CD4-positive, alpha-beta T cell (primary cell): Measurements from ENCODE around the gene CORIN. TPM values are rescaled to one million over a fixed set of nuclear protein-coding genes. Genes with fewer than 3 reads are reported as not detected.

Experiments
- ATAC-seq: fragments of 200-7000 bp; cut with Tn5 transposase; one replicate; pipeline ENCODE4 v1.10.0; 2022; ENCODE audit warnings: mild to moderate bottlenecking; ENCODE audit not compliant: poor library complexity
- CTCF ChIA-PET: fragments of 350-600 bp; sonication (Branson Sonifier 250); formaldehyde crosslinking; loops from one replicate; lab custom pipeline; 2021; ENCODE audit warnings: antibody characterized with exemption, inconsistent platforms; lab: Charles Lee
- POLR2A ChIA-PET: fragments of 350-600 bp; sonication (Branson Sonifier 250); formaldehyde crosslinking; loops from one replicate; lab custom pipeline; 2021; ENCODE audit warnings: antibody characterized with exemption, inconsistent platforms; lab: Charles Lee
- DNase-seq, 14 experiments: peaks; one replicate each; pipeline ENCODE4 v3.0.0-alpha.2; 2013 to 2020; ENCODE audit warnings: mixed read lengths in 2 of 14
- H3K27ac ChIP-seq, 2 donors: one replicate each; pipeline versions ENCODE4 v1.5.1 to v1.7.0; 2013; ENCODE audit warnings: low read length in 2 of 2, low read depth in 1 of 2, mild to moderate bottlenecking in 1 of 2
- H3K27me3 ChIP-seq, 2 experiments: 1 replicate in 1 of 2; 2 replicates in 1 of 2; pipeline versions ENCODE4 v1.6.1 to v1.7.0; 2013; ENCODE audit warnings: low read length in 2 of 2, control low read depth in 1 of 2, mild to moderate bottlenecking in 1 of 2, moderate library complexity in 1 of 2; ENCODE audit not compliant: insufficient read depth in 2 of 2, control insufficient read depth in 1 of 2
- H3K36me3 ChIP-seq: one replicate; pipeline ENCODE4 v1.6.1; 2013; ENCODE audit warnings: low read length, control low read depth; ENCODE audit not compliant: insufficient read depth
- H3K4me1 ChIP-seq: one replicate; pipeline ENCODE4 v1.6.1; 2013; ENCODE audit warnings: low read length, control low read depth; ENCODE audit not compliant: insufficient read depth
- H3K4me3 ChIP-seq: one replicate; pipeline ENCODE4 v1.5.1; 2013; ENCODE audit warnings: mild to moderate bottlenecking, low read length, moderate library complexity
- H3K9me3 ChIP-seq, 2 experiments: 1 replicate in 1 of 2; 2 replicates in 1 of 2; pipeline versions ENCODE4 v1.6.1 to v1.7.0; 2013; ENCODE audit warnings: low read length in 2 of 2, mild to moderate bottlenecking in 2 of 2, control low read depth in 1 of 2, moderate library complexity in 1 of 2; ENCODE audit not compliant: control insufficient read depth in 1 of 2, insufficient read depth in 1 of 2
- H3K27ac Mint-ChIP-seq: one replicate; pipeline ENCODE4 v1.8.0; 2020; ENCODE audit warnings: mixed read lengths
- H3K27me3 Mint-ChIP-seq: one replicate; pipeline ENCODE4 v1.8.0; 2021; ENCODE audit warnings: mixed read lengths
- H3K36me3 Mint-ChIP-seq: one replicate; pipeline ENCODE4 v1.8.0; 2021; ENCODE audit warnings: low read depth, mixed read lengths
- H3K4me1 Mint-ChIP-seq: one replicate; pipeline ENCODE4 v1.8.0; 2021; ENCODE audit warnings: low read depth, mixed read lengths
- H3K4me3 Mint-ChIP-seq: one replicate; pipeline ENCODE4 v1.8.0; 2020; ENCODE audit warnings: mild to moderate bottlenecking, mixed read lengths
- H3K9me3 Mint-ChIP-seq: one replicate; pipeline ENCODE4 v1.8.0; 2020; ENCODE audit warnings: mixed read lengths
- CTCF ChIP-seq: fragments of 200-600 bp; IDR thresholded peaks from one replicate; pipeline ENCODE4 v1.8.0; 2022; ENCODE audit warnings: antibody characterized with exemption, mild to moderate bottlenecking
- intact Hi-C, 2 experiments: fragments of 100-400 bp; cut with DNase I in 1 of 2; cut with micrococcal nuclease in 1 of 2; formaldehyde crosslinking; loops; one replicate each; pipeline versions ENCODE4 v1.15.1 to v1.9.0; 2023 to 2025; cut with DNase I, micrococcal nuclease
- total RNA-seq, 174 experiments: library from RNA in 2 of 174; stranded (reverse) in 2 of 174; gene quantifications; one replicate each; pipeline ENCODE4 v1.2.3 and lab custom pipeline; 2021 to 2026

Gene CORIN
- total RNA-seq, 2 experiments from 2014 or later = 0.14 TPM; not detected in 1

GRCh38 chr4:47737326-47737725, 100.5 kb downstream of the CORIN start:
- POLR2A ChIA-PET = no interaction called here
- peaks cover 7% of the 10 kb centered on the region for H3K9me3 Mint-ChIP-seq
- peaks cover 19% of the 10 kb centered on the region for H3K27me3 Mint-ChIP-seq
- no peak overlapping the region for H3K4me3 Mint-ChIP-seq
- intact Hi-C loops = no loop called here
- H3K36me3 ChIP-seq = no peaks in the 10 kb centered on the region
- no peak for TF ChIP-seq CTCF
- peaks cover 0 to 6% of the 10 kb centered on the region in 2 experiments for H3K9me3 ChIP-seq
- H3K4me1 Mint-ChIP-seq = no peaks in the 10 kb centered on the region
- H3K4me3 ChIP-seq = no peak overlapping the region
- peaks cover 0 to 8% of the 10 kb centered on the region in 2 experiments for H3K27me3 ChIP-seq
- no peak overlapping the region for H3K27ac Mint-ChIP-seq
- no peak overlapping the region for H3K27ac ChIP-seq
- no peak for DNase-seq
- no peak for ATAC-seq
- H3K4me1 ChIP-seq = no peaks in the 10 kb centered on the region
- H3K36me3 Mint-ChIP-seq = no peaks in the 10 kb centered on the region
- CTCF ChIA-PET = no interaction called here

GRCh38 chr4:47736555-47736954, 101.3 kb downstream of the CORIN start:
- intact Hi-C loops = no loop called here
- Histone ChIP-seq H3K9me3 (peaks cover 0 to 6% of the 10 kb centered on the region in 2 experiments), H3K27ac (no peak overlapping the region), H3K4me1 (no peaks in the 10 kb centered on the region), H3K4me3 (no peak overlapping the region), H3K36me3 (no peaks in the 10 kb centered on the region), H3K27me3 (peaks cover 0 to 8% of the 10 kb centered on the region in 2 experiments)
- Mint-ChIP-seq H3K9me3 (peaks cover 7% of the 10 kb centered on the region), H3K27me3 (peaks cover 24% of the 10 kb centered on the region), H3K4me1 (no peaks in the 10 kb centered on the region), H3K27ac (no peak overlapping the region), H3K36me3 (no peaks in the 10 kb centered on the region), H3K4me3 (no peak overlapping the region)
- ChIA-PET POLR2A (no interaction called here), CTCF (no interaction called here)
- no peak for DNase-seq
- no peak for ATAC-seq
- TF ChIP-seq CTCF = no peak

GRCh38 chr4:47736146-47736545, 101.7 kb downstream of the CORIN start:
- peaks cover 26% of the 10 kb centered on the region for H3K27me3 Mint-ChIP-seq
- ChIA-PET POLR2A (no interaction called here), CTCF (no interaction called here)
- H3K4me1 Mint-ChIP-seq = no peaks in the 10 kb centered on the region
- no peak for DNase-seq
- Histone ChIP-seq H3K4me1 (no peaks in the 10 kb centered on the region), H3K4me3 (no peak overlapping the region), H3K9me3 (peaks cover 0 to 6% of the 10 kb centered on the region in 2 experiments), H3K36me3 (no peaks in the 10 kb centered on the region), H3K27ac (no peak overlapping the region), H3K27me3 (peaks cover 0 to 8% of the 10 kb centered on the region in 2 experiments)
- peaks cover 7% of the 10 kb centered on the region for H3K9me3 Mint-ChIP-seq
- H3K36me3 Mint-ChIP-seq = no peaks in the 10 kb centered on the region
- H3K4me3 Mint-ChIP-seq = no peak overlapping the region
- no peak for TF ChIP-seq CTCF
- no peak for ATAC-seq
- intact Hi-C loops = no loop called here
- H3K27ac Mint-ChIP-seq = no peak overlapping the region
